HepG2 (cell line): Measurements from ENCODE around the gene SERPINB1. TPM values are rescaled to one million over a fixed set of nuclear protein-coding genes. Genes with fewer than 3 reads are reported as not detected.

Source experiments
- HNRNPK ChIP-seq: fragments of 200-400 bp; formaldehyde crosslinking; IDR thresholded peaks from 2 replicates; pipeline ENCODE4 v1.6.1; 2018; ENCODE audit warnings: low read length, low read depth, moderate library complexity, mild to moderate bottlenecking; ENCODE audit not compliant: poor library complexity, severe bottlenecking
- JDP2 ChIP-seq: sonication (generic); formaldehyde crosslinking; IDR thresholded peaks from 2 replicates; pipeline ENCODE4 v1.8.1; 2022; ENCODE audit warnings: missing genetic modification reagents, borderline replicate concordance
- KIAA2018 ChIP-seq: sonication (generic); formaldehyde crosslinking; IDR thresholded peaks from 2 replicates; pipeline ENCODE4 v1.5.0; 2020; ENCODE audit warnings: mild to moderate bottlenecking, missing genetic modification reagents, borderline replicate concordance
- KLF9 ChIP-seq: IDR thresholded peaks from 2 replicates; pipeline ENCODE4 v1.6.1; 2016; ENCODE audit warnings: low read depth
- MYNN ChIP-seq: sonication (generic); formaldehyde crosslinking; IDR thresholded peaks from 2 replicates; pipeline ENCODE4 v1.4.0; 2020; ENCODE audit warnings: mild to moderate bottlenecking, low read depth, missing genetic modification reagents
- PHF21A ChIP-seq: sonication (generic); formaldehyde crosslinking; IDR thresholded peaks from 2 replicates; pipeline ENCODE4 v1.5.0; 2020; ENCODE audit warnings: mild to moderate bottlenecking, missing genetic modification reagents
- RELA ChIP-seq: sonication (generic); formaldehyde crosslinking; IDR thresholded peaks from 2 replicates; pipeline ENCODE4 v1.4.0; 2020; ENCODE audit warnings: missing genetic modification reagents
- RFXANK ChIP-seq: IDR thresholded peaks from 2 replicates; pipeline ENCODE4 v1.6.1; 2016
- SNRNP70 ChIP-seq: fragments of 200-400 bp; formaldehyde crosslinking; IDR thresholded peaks from 2 replicates; pipeline ENCODE4 v1.6.1; 2017; ENCODE audit warnings: mild to moderate bottlenecking, low read depth, low read length, moderate library complexity
- TIGD3 ChIP-seq: sonication (generic); formaldehyde crosslinking; IDR thresholded peaks from 2 replicates; pipeline ENCODE4 v1.5.1; 2020; ENCODE audit warnings: mild to moderate bottlenecking, missing genetic modification reagents, borderline replicate concordance
- YY1 ChIP-seq: IDR thresholded peaks from 2 replicates; pipeline ENCODE4 v1.6.1; 2011; ENCODE audit warnings: low read length, low read depth, moderate library complexity, mild to moderate bottlenecking; ENCODE audit not compliant: insufficient read depth, insufficient replicate concordance
- ZMYM4 ChIP-seq: sonication (generic); formaldehyde crosslinking; IDR thresholded peaks from 2 replicates; pipeline ENCODE4 v1.8.1; 2023; ENCODE audit warnings: mild to moderate bottlenecking, missing genetic modification reagents
- ZNF468 ChIP-seq: sonication (generic); formaldehyde crosslinking; IDR thresholded peaks from 2 replicates; pipeline ENCODE4 v1.8.0; 2022; ENCODE audit warnings: mild to moderate bottlenecking, moderate library complexity, missing genetic modification reagents
- ZNF580 ChIP-seq: IDR thresholded peaks from 2 replicates; pipeline ENCODE4 v1.6.1; 2016; ENCODE audit warnings: low read depth, borderline replicate concordance
- ZNF784 ChIP-seq: sonication (generic); formaldehyde crosslinking; IDR thresholded peaks from 2 replicates; pipeline ENCODE4 v1.5.1; 2020; ENCODE audit warnings: missing genetic modification reagents, mild to moderate bottlenecking, borderline replicate concordance
- ZNF841 ChIP-seq: sonication (generic); formaldehyde crosslinking; IDR thresholded peaks from 2 replicates; pipeline ENCODE4 v1.8.1; 2023; ENCODE audit warnings: missing genetic modification reagents, borderline replicate concordance
- polyA plus RNA-seq, 8 experiments: library from polyadenylated mRNA; depleted of rRNA in 3 of 8; stranded (reverse) in 7 of 8; unstranded in 1 of 8; fragments of >200 nt; fragmentation: Illumina TruSeq in 4 of 8; extraction: Trizol in 4 of 8; gene quantifications; 2 replicates each; pipeline versions ENCODE4 v1.2.1 to v1.2.3, GENCODE V29; 2011 to 2016; ENCODE audit warnings: low read depth in 4 of 8, missing spikeins in 1 of 8, mixed read lengths in 1 of 8; ENCODE audit not compliant: insufficient read depth in 1 of 8
- total RNA-seq, 5 experiments: library from RNA; depleted of rRNA; stranded (reverse); fragments of >200 nt; fragmentation: Illumina TruSeq; extraction: Trizol; gene quantifications; 2 replicates each; pipeline ENCODE4 v1.2.3, GENCODE V29; 2016; ENCODE audit warnings: low read depth in 1 of 5

SERPINB1 gene
- total and polyA plus RNA-seq, 2 of the 13 experiments (the other 11 are each of a cell fraction or from before 2014, with no cell fraction given) = 41.4 to 60.5 TPM

GRCh38 chr6:2876210-2877056, 34.8 kb upstream of the SERPINB1 start (continued):
- peak; percentile 96 for TF ChIP-seq ZNF580 (CRISPR knock-in tag)
- TF ChIP-seq RFXANK (CRISPR knock-in tag) = peak; percentile 85
- TF ChIP-seq HNRNPK = no peak
- TF ChIP-seq ZNF468 (CRISPR knock-in tag) = no peak; the same call in 1 of the 2 replicates
- peak; percentile 94; the same call in 1 of the 2 replicates for TF ChIP-seq JDP2
- peak; percentile 70; the same call in 1 of the 2 replicates for TF ChIP-seq TIGD3 (CRISPR knock-in tag)
- no peak for TF ChIP-seq ZNF841 (CRISPR knock-in tag)
- TF ChIP-seq YY1 = peak; percentile 28
- TF ChIP-seq KIAA2018 = no peak
- peak; percentile 85; the same call in 1 of the 2 replicates for TF ChIP-seq ZMYM4 (CRISPR knock-in tag)
- TF ChIP-seq KLF9 = peak; percentile 92
- no peak for TF ChIP-seq SNRNP70
- peak; percentile 78; the same call in 1 of the 2 replicates for TF ChIP-seq RELA
- TF ChIP-seq MYNN = peak; percentile 91; the same call in 1 of the 2 replicates
- peak; percentile 94 for TF ChIP-seq ZNF784 (CRISPR knock-in tag)
- peak; percentile 100 for TF ChIP-seq PHF21A (CRISPR knock-in tag)
